Panc1 (cell line): Measurements from ENCODE around the gene DHPS. TPM values are rescaled to one million over a fixed set of nuclear protein-coding genes. Genes with fewer than 3 reads are reported as not detected.

ENCODE experiments used
- ATAC-seq: fragments of 200-7000 bp; cut with Tn5 transposase; 2 replicates; pipeline ENCODE4 v1.9.1; 2020; ENCODE audit warnings: mild to moderate bottlenecking, moderate library complexity
- BruUV-seq: library from RNA; stranded (reverse); fragments of 400-500 nt; replicated peaks from 2 replicates; lab custom pipeline; 2021; lab: Mats Ljungman, UMichigan
- CTCF ChIA-PET: fragments of 300-600 bp; sonication (Branson Sonifier 250); formaldehyde crosslinking; loops from one replicate; lab custom pipeline; 2022; ENCODE audit warnings: antibody characterized with exemption; lab: Charles Lee
- POLR2A ChIA-PET: fragments of 300-600 bp; sonication (Branson Sonifier 250); formaldehyde crosslinking; loops from one replicate; lab custom pipeline; 2022; ENCODE audit warnings: antibody characterized with exemption; lab: Charles Lee
- DNase-seq: peaks from one replicate; pipeline ENCODE4 v3.0.0-alpha.2; 2010; ENCODE audit warnings: low read depth, low spot score
- H3K27ac ChIP-seq: 2 replicates; pipeline ENCODE4 v1.5.1; 2011; ENCODE audit warnings: mild to moderate bottlenecking, low read length, inconsistent platforms
- H3K27me3 ChIP-seq: fragments of 200-500 bp; sonication (Bioruptor generic); 2 replicates; pipeline ENCODE4 v1.6.0; 2014; ENCODE audit warnings: low read length, inconsistent platforms; ENCODE audit not compliant: control insufficient read depth, insufficient read depth
- H3K36me3 ChIP-seq: fragments of 200-500 bp; sonication (Bioruptor generic); 2 replicates; pipeline ENCODE4 v1.5.1; 2014; ENCODE audit warnings: inconsistent platforms, mild to moderate bottlenecking, low read length, moderate library complexity; ENCODE audit not compliant: control insufficient read depth, insufficient read depth
- H3K4me1 ChIP-seq: 2 replicates; pipeline ENCODE4 v1.5.1; 2011; ENCODE audit warnings: inconsistent platforms, mild to moderate bottlenecking, low read length, moderate library complexity; ENCODE audit not compliant: control insufficient read depth, insufficient read depth
- H3K4me3 ChIP-seq, 2 experiments: 2 replicates each; pipeline ENCODE4 v1.5.1; 2011 to 2012; ENCODE audit warnings: low read depth in 2 of 2, low read length in 2 of 2, mild to moderate bottlenecking in 2 of 2, inconsistent platforms in 1 of 2, moderate library complexity in 1 of 2
- H3K9me3 ChIP-seq: fragments of 200-500 bp; sonication (Bioruptor generic); 2 replicates; pipeline ENCODE4 v1.5.1; 2014; ENCODE audit warnings: low read depth, mild to moderate bottlenecking, inconsistent platforms, low read length, moderate library complexity; ENCODE audit not compliant: control insufficient read depth, insufficient read depth
- POLR2AphosphoS5 ChIP-seq: IDR thresholded peaks from 2 replicates; pipeline ENCODE4 v1.6.1; 2012; ENCODE audit warnings: mild to moderate bottlenecking, low read depth, low read length, moderate library complexity
- REST ChIP-seq, 2 experiments: IDR thresholded peaks; 2 replicates each; pipeline ENCODE4 v1.6.1; 2011 to 2012; ENCODE audit warnings: low read depth in 2 of 2, control low read depth in 1 of 2, low read length in 1 of 2, mild to moderate bottlenecking in 1 of 2, moderate library complexity in 1 of 2; ENCODE audit not compliant: insufficient read depth in 1 of 2
- SIN3A ChIP-seq: IDR thresholded peaks from 2 replicates; pipeline ENCODE4 v1.6.1; 2012; ENCODE audit warnings: low read depth, mild to moderate bottlenecking, low read length, moderate library complexity, borderline replicate concordance; ENCODE audit not compliant: insufficient read depth
- TCF7L2 ChIP-seq: IDR thresholded peaks from 2 replicates; pipeline ENCODE4 v1.6.1; 2011; ENCODE audit warnings: mild to moderate bottlenecking, low read depth, low read length, inconsistent platforms
- in situ Hi-C: cut with HindIII; loops from 2 replicates; pipeline ENCODE4 v1.10.0; 2016; ENCODE audit warnings: low sequenced_read_pairs, low pct_unique_long_range_greater_than_20kb
- intact Hi-C: fragments of 100-400 bp; cut with micrococcal nuclease; formaldehyde crosslinking; loops from one replicate; pipeline ENCODE4 v1.10.0; 2022; ENCODE audit not compliant: unreplicated experiment
- total RNA-seq: library from RNA; stranded (reverse); gene quantifications from one replicate; pipeline ENCODE4 v1.2.1, GENCODE V29; 2021; ENCODE audit not compliant: unreplicated experiment
- TF ChIP-seq, protein P1 (sequence below): fragments of 450-650 bp; IDR thresholded peaks from 2 replicates; pipeline ENCODE4 v1.5.1; 2017; ENCODE audit warnings: mild to moderate bottlenecking

The DHPS gene
- total RNA-seq, 1 experiment from 2014 or later: 76.9 TPM

DNA sequence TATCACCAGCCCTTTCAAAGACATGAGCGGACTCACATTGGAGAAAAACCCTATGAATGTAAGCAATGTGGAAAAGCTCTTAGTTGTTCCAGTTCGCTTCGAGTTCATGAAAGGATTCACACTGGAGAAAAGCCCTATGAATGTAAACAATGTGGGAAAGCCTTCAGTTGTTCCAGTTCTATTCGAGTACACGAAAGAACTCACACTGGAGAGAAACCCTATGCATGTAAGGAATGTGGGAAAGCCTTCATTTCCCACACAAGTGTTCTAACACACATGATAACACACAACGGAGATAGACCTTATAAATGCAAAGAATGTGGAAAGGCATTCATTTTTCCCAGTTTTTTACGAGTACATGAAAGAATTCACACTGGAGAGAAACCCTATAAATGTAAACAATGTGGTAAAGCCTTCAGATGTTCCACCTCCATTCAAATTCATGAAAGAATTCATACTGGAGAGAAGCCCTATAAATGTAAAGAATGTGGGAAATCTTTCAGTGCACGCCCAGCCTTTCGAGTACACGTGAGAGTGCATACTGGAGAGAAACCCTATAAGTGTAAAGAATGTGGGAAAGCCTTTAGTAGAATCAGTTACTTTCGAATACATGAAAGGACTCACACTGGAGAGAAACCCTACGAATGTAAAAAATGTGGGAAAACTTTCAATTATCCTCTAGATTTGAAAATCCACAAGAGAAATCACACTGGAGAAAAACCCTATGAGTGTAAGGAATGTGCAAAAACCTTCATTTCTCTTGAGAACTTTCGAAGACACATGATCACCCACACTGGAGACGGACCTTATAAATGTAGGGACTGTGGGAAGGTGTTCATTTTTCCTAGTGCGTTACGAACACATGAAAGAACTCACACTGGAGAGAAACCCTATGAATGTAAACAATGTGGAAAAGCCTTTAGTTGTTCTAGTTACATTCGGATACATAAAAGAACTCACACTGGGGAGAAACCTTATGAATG lies 53.3 kb downstream of the DHPS start:
- DNase-seq: no peak
- intact Hi-C loops: no loop called here
- ATAC-seq: no peak
- POLR2A ChIA-PET: no interaction called here
- Histone ChIP-seq H3K36me3 (peaks cover 8% of the 10 kb centered on the region; the same call in 1 of the 2 replicates), H3K9me3 (peaks cover 26% of the 10 kb centered on the region), H3K27me3 (no peaks in the 10 kb centered on the region), H3K4me1 (no peaks in the 10 kb centered on the region), H3K4me3 (no peak overlapping the region), H3K27ac (no peak overlapping the region)
- CTCF ChIA-PET: no interaction called here
- TF ChIP-seq SIN3A (no peak), TCF7L2 (no peak), POLR2AphosphoS5 (no peak)
- TF ChIP-seq, protein P1, sequence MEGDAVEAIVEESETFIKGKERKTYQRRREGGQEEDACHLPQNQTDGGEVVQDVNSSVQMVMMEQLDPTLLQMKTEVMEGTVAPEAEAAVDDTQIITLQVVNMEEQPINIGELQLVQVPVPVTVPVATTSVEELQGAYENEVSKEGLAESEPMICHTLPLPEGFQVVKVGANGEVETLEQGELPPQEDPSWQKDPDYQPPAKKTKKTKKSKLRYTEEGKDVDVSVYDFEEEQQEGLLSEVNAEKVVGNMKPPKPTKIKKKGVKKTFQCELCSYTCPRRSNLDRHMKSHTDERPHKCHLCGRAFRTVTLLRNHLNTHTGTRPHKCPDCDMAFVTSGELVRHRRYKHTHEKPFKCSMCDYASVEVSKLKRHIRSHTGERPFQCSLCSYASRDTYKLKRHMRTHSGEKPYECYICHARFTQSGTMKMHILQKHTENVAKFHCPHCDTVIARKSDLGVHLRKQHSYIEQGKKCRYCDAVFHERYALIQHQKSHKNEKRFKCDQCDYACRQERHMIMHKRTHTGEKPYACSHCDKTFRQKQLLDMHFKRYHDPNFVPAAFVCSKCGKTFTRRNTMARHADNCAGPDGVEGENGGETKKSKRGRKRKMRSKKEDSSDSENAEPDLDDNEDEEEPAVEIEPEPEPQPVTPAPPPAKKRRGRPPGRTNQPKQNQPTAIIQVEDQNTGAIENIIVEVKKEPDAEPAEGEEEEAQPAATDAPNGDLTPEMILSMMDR: no peak
- in situ Hi-C loops: no loop called here
- BruUV-seq: no TSS peak

- Histone ChIP-seq H3K36me3 (peaks cover 8% of the 10 kb centered on the region; the same call in 1 of the 2 replicates), H3K4me3 (no peak overlapping the region), H3K27me3 (no peaks in the 10 kb centered on the region), H3K27ac (no peak overlapping the region), H3K4me1 (no peaks in the 10 kb centered on the region), H3K9me3 (peaks cover 26% of the 10 kb centered on the region)
- no peak for ATAC-seq
- DNase-seq: no peak
- BruUV-seq: no TSS peak
- intact Hi-C loops (no loop called here), in situ Hi-C loops (no loop called here)
- TF ChIP-seq, protein P1: no peak
- no peak for TF ChIP-seq POLR2AphosphoS5
- no peak for TF ChIP-seq SIN3A
- no peak for TF ChIP-seq TCF7L2
- no peak for TF ChIP-seq REST (IDR thresholded peaks at IDR 0.05; ENCODE audit: insufficient read depth in 1 of 2, low read depth in 2 of 2, low read length in 1 of 2)
- ChIA-PET POLR2A (no interaction called here), CTCF (no interaction called here)
Measured at GRCh38 chr19:12626958-12627357, 54.7 kb downstream of the DHPS start.

Other genes starting within 250 kb of the DHPS start
- gene ZNF443, start 240.9 kb downstream of the DHPS start, total RNA-seq: 6.0 TPM
- gene ZNF709, start 197.1 kb downstream of the DHPS start, total RNA-seq: 4.0 TPM
- gene ZNF564, start 130.4 kb downstream of the DHPS start, total RNA-seq: 5.7 TPM
- gene ZNF490, start 71.1 kb downstream of the DHPS start, total RNA-seq: 7.0 TPM
- gene ZNF791, start 71.0 kb downstream of the DHPS start, total RNA-seq: 19.0 TPM
- 43.0 TPM for gene MAN2B1, start 15.1 kb downstream of the DHPS start, total RNA-seq
- gene WDR83, start 15.1 kb downstream of the DHPS start, total RNA-seq: 10.8 TPM
- gene GNG14, start 6.1 kb upstream of the DHPS start, total RNA-seq: not detected
- gene FBXW9, start 14.8 kb upstream of the DHPS start, total RNA-seq: 12.4 TPM
- gene TNPO2, start 42.1 kb upstream of the DHPS start, total RNA-seq: 83.3 TPM
- gene TRIR, start 52.8 kb upstream of the DHPS start, total RNA-seq: 143 TPM
- gene GET3, start 55.6 kb upstream of the DHPS start, total RNA-seq: 69.9 TPM
- not detected for gene BEST2, start 69.9 kb upstream of the DHPS start, total RNA-seq
- 14.3 TPM for gene HOOK2, start 93.7 kb upstream of the DHPS start, total RNA-seq
- gene JUNB, start 109.6 kb upstream of the DHPS start, total RNA-seq: 49.7 TPM
- gene PRDX2, start 119.9 kb upstream of the DHPS start, total RNA-seq: 61.0 TPM
- 24.8 TPM for gene THSD8, start 120.2 kb upstream of the DHPS start, total RNA-seq
- gene RNASEH2A, start 124.7 kb upstream of the DHPS start, total RNA-seq: 44.9 TPM
- gene RTBDN, start 152.7 kb upstream of the DHPS start, total RNA-seq: 2.4 TPM
- 3.1 TPM for gene MAST1, start 156.6 kb upstream of the DHPS start, total RNA-seq
- gene DNASE2, start 199.6 kb upstream of the DHPS start, total RNA-seq: 78.9 TPM
- gene KLF1, start 205.3 kb upstream of the DHPS start, total RNA-seq: 0.10 TPM
- gene GCDH, start 209.3 kb upstream of the DHPS start, total RNA-seq: 15.6 TPM
- gene SYCE2, start 237.4 kb upstream of the DHPS start, total RNA-seq: 1.6 TPM